Liver (tissue), 3 donors: ENCODE measurements around the gene MYADML2.

Experiments used
- CTCF ChIP-seq: fragments of 150-350 bp; IDR thresholded peaks from 2 replicates; pipeline ENCODE4 v1.5.1; 2017; ENCODE audit warnings: improper control_type of control experiment, low read depth, low read length; ENCODE audit not compliant: missing input control
- RAD21 ChIP-seq, 2 donors: IDR thresholded peaks; 2 replicates each; pipeline ENCODE4 v1.6.1; 2016; ENCODE audit warnings: antibody characterized with exemption in 2 of 2, mild to moderate bottlenecking in 2 of 2
- SP1 ChIP-seq: IDR thresholded peaks from 2 replicates; pipeline ENCODE4 v1.6.1; 2018; ENCODE audit warnings: antibody characterized with exemption, mild to moderate bottlenecking
- donor health status: healthy.
- donor health status: healthy.

GRCh38 chr17:81967244-81967532 lies 20.2 kb upstream of the MYADML2 start:
- TF ChIP-seq RAD21 (IDR thresholded peaks at IDR 0.05) (no peak), CTCF (no peak), SP1 (no peak)
